Measurements from ENCODE around the gene FLNB.

The FLNB gene

GRCh38 chr3:58078610-58079009, 70.4 kb downstream of the FLNB start:
- DNase-seq (ENCODE audit: low read depth): no peak

DNA sequence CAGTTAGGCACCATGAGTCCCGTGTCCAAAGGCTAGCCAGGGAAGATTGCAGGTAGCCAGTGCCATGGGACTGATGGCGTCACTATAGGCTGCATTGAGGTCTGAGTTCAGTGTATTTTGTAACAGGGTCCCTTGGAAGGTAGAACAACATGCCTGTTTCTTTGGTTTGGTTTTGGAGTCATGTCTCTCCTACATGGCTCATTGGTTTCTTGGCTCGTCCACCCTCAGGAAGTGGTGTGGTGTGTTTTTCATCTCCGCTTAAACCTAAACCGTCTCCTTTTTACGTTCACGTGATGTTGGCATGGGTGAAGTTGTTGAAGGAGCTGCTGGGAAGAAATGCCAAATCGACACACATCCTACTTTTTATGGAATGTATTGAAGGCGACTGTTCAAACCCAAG, 71.6 kb downstream of the FLNB start:
- no peak for DNase-seq (ENCODE audit: low read depth)

DNA sequence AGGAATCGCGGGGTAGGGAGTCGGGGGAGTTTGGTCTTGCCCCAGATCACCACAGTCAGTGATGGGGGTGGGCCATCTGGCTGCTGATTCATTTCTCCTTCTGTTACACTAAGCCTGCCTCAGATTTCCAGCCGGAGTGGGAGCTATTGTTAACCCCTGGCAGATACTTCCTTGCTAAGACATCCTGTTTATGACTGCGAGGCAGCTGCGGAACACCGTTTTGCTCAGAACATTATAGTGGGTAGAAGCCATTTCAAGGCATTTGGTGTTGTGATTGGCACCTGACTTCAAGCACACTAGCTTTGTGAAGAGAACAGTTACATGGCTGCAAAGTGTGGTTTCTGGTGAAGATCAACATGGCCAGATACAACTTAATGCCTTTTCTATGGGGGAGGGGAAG, 73.8 kb downstream of the FLNB start:
- DNase-seq (ENCODE audit: low read depth): no peak

DNA sequence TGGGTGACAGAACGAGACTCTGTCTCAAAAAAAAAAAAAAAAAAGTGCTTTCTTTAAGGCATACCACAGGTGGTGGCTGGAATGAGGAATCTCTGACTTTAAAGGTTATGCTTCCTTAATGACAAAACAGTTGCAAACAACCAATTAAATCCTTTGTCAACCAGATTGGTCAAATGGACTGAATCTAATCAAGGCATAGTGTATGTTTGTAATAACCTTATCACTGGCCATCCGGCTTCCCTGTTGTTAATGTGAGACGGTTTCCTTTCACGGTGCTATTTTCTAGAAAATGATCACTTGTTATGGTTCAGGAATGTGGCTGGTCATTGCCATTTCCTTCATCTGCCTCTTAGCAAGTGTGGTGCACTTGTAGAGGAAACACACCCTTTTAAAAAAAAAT, 75.9 kb downstream of the FLNB start:
- DNase-seq (ENCODE audit: low read depth): no peak

DNA sequence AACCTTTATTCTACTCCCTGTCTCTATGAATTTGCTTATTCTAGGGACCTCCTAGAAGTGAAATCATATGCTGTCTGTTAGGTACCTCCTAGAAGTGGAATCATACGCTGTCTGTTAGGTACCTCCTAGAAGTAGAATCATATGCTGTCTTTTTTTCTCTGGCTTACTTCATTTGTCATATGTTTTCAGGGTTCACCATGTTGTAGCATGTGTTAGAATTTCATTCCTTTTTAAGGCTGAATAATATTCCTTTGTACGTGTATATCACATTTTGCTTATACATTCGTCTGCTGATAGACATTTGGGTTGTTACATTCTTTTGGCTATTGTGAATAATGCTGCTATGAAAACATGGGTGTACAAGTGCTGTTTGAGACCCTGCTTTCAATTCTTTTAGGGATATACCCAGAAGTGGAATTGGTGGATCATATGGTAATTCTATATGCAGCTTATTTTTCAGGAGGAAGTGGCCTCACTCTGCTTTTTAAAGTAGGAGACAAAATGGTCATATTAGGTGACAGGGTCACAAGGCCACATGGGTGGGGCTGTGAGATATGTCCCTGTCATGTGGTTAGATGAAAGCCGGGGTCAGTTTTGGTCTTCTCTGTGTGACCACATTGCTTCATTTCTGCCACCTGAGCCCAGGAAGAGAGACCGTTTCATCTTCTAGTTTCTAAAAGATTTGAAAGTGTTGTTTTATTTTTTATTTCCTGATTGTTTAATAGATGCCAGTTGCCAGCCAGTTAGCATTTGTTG, 76.7 kb downstream of the FLNB start:
- no peak for DNase-seq (ENCODE audit: low read depth)

- DNase-seq (ENCODE audit: low read depth): no peak
Observed at GRCh38 chr3:58085616-58086015, 77.4 kb downstream of the FLNB start.

GRCh38 chr3:58088501-58088900, 80.3 kb downstream of the FLNB start:
- no peak for DNase-seq (ENCODE audit: low read depth)

DNA sequence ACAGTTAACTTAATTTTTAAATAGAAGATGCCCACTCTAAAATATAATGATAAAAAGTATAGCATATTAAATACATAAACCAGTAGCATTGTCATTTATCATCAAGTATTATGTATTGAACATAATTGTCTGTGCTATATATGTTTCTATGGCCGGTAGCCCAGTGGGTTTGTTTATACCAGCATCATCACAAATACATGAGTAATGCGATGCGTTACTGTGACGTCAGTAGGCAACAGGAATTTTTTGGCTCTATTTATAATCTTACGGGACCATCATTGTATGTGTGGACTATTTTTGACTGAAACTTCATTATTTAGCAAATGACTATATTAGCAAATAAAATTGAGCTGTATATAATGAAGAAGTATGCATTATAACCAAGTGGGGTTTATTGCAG, 82.1 kb downstream of the FLNB start:
- DNase-seq (ENCODE audit: low read depth): no peak

DNA sequence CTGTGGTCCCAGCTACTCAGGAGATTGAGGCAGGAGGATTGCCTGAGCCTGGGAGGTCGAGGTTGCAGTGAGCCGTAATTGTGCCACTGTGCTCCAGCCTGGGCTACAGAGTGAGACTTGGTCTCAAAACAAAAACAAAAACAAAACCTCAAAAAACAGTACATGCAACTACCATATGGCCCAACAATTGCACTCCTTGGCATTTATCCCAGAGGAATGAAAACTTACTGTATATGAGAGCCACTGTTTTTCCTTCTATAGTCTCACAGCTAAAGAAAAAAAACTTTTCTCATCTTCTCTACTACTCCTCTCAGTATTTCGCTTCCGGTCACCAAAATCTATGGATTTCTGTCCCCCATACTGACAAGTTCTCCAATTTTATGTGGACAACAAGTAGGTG, 84.3 kb downstream of the FLNB start:
- DNase-seq (ENCODE audit: low read depth): no peak

DNA sequence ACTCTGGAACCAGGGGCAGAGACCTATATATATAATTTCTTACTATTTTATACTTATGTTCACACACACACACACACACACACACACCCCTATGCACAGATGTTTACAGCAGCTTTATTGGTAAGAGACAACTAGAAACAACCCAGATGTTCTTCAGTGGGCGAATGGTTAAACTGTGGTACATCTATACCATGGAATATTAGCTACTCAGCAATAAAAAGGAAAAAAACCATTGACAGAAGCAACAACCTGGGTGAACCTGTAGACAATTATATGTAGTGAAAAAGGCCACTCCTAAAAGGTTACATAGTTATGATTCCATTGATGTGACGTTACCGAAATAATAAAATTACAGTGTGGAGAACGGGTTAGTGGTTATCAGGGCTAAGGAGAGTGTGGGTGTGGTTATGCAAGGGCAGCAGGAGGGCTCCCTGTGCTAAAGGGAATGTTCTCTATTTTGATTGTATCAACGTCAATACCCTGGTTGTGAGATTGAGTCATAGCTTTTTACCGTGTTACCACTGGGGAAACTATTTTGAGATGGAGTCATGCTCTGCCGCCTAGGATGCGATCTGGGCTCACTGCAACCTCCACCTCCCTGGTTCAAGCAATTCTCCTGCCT, 85.5 kb downstream of the FLNB start:
- no peak for DNase-seq (ENCODE audit: low read depth)

DNA sequence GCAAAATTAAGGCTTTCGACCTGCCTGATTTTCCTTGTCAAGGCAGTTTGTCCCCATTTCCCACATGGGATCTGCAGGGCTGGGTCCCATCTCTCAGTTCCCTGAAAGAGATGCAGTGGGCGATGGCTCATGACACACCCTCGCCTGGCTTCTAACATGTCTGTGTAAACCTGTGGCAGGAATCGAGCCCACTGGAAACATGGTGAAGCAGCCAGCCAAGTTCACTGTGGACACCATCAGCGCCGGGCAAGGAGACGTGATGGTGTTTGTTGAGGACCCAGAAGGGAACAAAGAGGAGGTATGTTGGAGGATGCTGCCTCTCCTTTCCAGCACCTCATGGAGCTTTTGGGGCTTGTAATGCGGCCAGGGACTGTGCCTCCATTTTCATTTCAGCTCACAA, 86.4 kb downstream of the FLNB start:
- no peak for DNase-seq (ENCODE audit: low read depth)

- no peak for DNase-seq (ENCODE audit: low read depth)
Observed at GRCh38 chr3:58095603-58096138, 87.4 kb downstream of the FLNB start.

- DNase-seq (ENCODE audit: low read depth): no peak
Observed at GRCh38 chr3:58098531-58098930, 90.3 kb downstream of the FLNB start.

GRCh38 chr3:58099865-58100264, 91.6 kb downstream of the FLNB start:
- no peak for DNase-seq (ENCODE audit: low read depth)

DNA sequence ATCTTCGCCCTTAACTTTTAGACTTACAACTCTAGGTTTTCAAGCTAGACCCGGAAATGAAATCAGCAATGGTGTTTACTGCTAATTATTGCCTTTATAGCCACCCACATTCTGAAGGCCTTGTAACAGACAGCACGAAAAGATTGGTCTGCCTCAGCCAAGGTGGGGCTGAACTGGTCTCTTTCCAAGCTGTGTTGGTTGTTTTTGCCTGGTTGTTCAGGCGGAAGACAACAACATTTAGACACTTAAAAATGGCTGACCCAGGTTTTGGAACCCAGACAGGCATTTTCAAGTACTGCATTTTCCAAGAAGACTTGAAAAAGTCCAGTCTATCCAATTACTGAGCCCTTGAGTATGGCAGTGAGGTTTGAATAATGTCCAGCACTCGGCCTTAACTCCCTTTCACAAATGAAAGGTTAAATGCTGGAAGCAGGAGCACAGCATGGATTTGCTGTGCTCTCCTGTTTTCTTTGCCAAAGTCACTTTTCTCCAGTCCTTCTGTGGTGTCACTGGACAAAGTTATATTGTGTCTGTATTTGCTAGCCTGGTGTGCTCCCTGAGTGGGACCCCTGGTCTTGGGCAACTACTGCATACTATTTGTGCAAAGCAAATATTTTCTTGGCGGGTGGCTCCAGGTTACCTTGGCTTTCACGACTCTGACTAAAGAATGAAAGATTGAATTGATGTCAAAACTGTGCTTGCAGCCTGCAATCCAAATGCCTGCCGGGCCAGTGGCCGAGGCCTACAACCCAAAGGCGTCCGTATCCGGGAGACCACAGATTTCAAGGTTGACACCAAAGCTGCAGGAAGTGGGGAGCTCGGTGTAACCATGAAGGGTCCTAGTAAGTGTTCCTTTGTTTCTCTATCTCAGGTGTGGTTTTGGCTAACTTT, 93.5 kb downstream of the FLNB start:
- no peak for DNase-seq (ENCODE audit: low read depth)

GRCh38 chr3:58102390-58102750, 94.1 kb downstream of the FLNB start:
- no peak for DNase-seq (ENCODE audit: low read depth)

GRCh38 chr3:58102976-58103451, 94.8 kb downstream of the FLNB start:
- DNase-seq (ENCODE audit: low read depth): no peak

GRCh38 chr3:58104151-58104550, 95.9 kb downstream of the FLNB start:
- no peak for DNase-seq (ENCODE audit: low read depth)

DNA sequence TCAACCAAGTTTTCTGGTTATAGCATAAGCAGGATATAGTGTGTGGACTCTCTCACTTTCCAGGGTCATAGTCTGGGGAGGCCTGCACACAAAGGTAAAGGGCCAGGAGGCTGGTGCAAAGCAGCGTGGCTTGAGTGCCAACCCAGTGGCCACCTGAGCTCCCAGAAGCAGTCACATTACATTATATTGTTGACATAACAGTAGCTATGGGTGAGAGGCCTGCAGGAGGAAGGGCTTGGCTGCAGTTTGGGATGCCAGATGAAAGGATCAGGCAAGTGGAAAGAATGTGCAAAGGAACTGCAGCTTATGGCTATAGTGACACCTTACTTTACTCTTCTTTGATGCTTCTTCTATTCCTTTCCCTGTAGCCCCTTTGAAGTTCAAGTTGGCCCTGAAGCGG, 96.5 kb downstream of the FLNB start:
- DNase-seq (ENCODE audit: low read depth): no peak

DNA sequence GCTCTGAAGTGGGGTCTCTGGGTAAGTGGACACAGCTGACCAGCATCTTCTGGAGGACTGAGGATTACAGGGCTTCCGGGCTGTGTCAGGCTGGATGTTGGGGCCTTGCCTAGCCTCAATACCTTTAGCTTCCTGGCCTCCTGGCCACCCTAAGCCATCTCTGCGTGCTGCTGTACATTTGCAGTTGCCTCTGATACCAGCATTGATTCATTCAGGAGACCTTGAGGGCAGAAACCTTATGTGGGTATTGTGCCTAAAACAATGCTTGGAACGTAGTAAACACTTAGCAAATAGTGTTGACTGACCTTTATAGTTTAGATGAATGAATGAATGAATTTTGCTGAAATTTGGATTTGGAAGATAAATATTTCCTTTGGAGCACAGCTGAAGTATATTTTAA, 97.0 kb downstream of the FLNB start:
- no peak for DNase-seq (ENCODE audit: low read depth)

GRCh38 chr3:58106061-58106460, 97.8 kb downstream of the FLNB start:
- no peak for DNase-seq (ENCODE audit: low read depth)

GRCh38 chr3:58106640-58107039, 98.4 kb downstream of the FLNB start:
- DNase-seq (ENCODE audit: low read depth): no peak

GRCh38 chr3:58107597-58107996, 99.4 kb downstream of the FLNB start:
- DNase-seq (ENCODE audit: low read depth): no peak

All from stromal cell of bone marrow (primary cell).